ENCODE data around the gene REC114.

- TF ChIP-seq, protein P1, sequence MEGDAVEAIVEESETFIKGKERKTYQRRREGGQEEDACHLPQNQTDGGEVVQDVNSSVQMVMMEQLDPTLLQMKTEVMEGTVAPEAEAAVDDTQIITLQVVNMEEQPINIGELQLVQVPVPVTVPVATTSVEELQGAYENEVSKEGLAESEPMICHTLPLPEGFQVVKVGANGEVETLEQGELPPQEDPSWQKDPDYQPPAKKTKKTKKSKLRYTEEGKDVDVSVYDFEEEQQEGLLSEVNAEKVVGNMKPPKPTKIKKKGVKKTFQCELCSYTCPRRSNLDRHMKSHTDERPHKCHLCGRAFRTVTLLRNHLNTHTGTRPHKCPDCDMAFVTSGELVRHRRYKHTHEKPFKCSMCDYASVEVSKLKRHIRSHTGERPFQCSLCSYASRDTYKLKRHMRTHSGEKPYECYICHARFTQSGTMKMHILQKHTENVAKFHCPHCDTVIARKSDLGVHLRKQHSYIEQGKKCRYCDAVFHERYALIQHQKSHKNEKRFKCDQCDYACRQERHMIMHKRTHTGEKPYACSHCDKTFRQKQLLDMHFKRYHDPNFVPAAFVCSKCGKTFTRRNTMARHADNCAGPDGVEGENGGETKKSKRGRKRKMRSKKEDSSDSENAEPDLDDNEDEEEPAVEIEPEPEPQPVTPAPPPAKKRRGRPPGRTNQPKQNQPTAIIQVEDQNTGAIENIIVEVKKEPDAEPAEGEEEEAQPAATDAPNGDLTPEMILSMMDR (IDR thresholded peaks at IDR 0.05), result no peak
- no peak for TF ChIP-seq EZH2 (IDR thresholded peaks at IDR 0.05; ENCODE audit: borderline replicate concordance, insufficient read depth, low read depth, low read length, poor library complexity, severe bottlenecking)
Measured at GRCh38 chr15:73539212-73540128, 96.5 kb downstream of the REC114 start.
